Measurements from ENCODE around the gene ASAP3.
"Not testable (repeated sequence)": the region's sequence is repeated elsewhere in the genome, so short reads cannot be mapped to it uniquely, and the experiment has no call there.

The ASAP3 gene

GRCh38 chr1:23383577-23384311 is 100.2 kb downstream of the ASAP3 start:
- TF ChIP-seq, protein P1, sequence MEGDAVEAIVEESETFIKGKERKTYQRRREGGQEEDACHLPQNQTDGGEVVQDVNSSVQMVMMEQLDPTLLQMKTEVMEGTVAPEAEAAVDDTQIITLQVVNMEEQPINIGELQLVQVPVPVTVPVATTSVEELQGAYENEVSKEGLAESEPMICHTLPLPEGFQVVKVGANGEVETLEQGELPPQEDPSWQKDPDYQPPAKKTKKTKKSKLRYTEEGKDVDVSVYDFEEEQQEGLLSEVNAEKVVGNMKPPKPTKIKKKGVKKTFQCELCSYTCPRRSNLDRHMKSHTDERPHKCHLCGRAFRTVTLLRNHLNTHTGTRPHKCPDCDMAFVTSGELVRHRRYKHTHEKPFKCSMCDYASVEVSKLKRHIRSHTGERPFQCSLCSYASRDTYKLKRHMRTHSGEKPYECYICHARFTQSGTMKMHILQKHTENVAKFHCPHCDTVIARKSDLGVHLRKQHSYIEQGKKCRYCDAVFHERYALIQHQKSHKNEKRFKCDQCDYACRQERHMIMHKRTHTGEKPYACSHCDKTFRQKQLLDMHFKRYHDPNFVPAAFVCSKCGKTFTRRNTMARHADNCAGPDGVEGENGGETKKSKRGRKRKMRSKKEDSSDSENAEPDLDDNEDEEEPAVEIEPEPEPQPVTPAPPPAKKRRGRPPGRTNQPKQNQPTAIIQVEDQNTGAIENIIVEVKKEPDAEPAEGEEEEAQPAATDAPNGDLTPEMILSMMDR (IDR thresholded peaks at IDR 0.05; ENCODE audit: low read depth, low read length), result no peak

GRCh38 chr1:23381233-23381885 is 102.6 kb downstream of the ASAP3 start:
- no peak for DNase-seq (ENCODE audit: extremely low read depth, low read depth)
- TF ChIP-seq, protein P1 (IDR thresholded peaks at IDR 0.05; ENCODE audit: low read depth, low read length), result no peak

More at GRCh38 chr1:23383577-23384311, 100.2 kb downstream of the ASAP3 start:
- DNase-seq (ENCODE audit: extremely low read depth, low read depth), result no peak

GRCh38 chr1:23380719-23381118 is 103.3 kb downstream of the ASAP3 start:
- TF ChIP-seq, protein P1 (IDR thresholded peaks at IDR 0.05; ENCODE audit: low read depth, low read length), result no peak

GRCh38 chr1:23380236-23380635 is 103.7 kb downstream of the ASAP3 start:
- DNase-seq (ENCODE audit: extremely low read depth, low read depth), result not testable (repeated sequence)

More at GRCh38 chr1:23380719-23381118, 103.3 kb downstream of the ASAP3 start:
- DNase-seq (ENCODE audit: extremely low read depth, low read depth), result no peak

All from AG09319 (cell line).